NCI-H1436 (cell line): ENCODE measurements around the gene COL20A1.
A peak's percentile ranks its signal among the peaks of the same experiment; 100 is the strongest.

ENCODE experiments used
- DNase-seq: peaks from one replicate; lab custom pipeline; 2025; lab: John Stamatoyannopoulos, UW

Gene COL20A1

GRCh38 chr20:63350597-63351325, 57.8 kb downstream of the COL20A1 start:
- no peak for DNase-seq

GRCh38 chr20:63351326-63351700, 58.3 kb downstream of the COL20A1 start:
- no peak for DNase-seq

GRCh38 chr20:63351811-63352591, 59.0 kb downstream of the COL20A1 start:
- peak; percentile 25 for DNase-seq

GRCh38 chr20:63352811-63353221, 59.8 kb downstream of the COL20A1 start:
- no peak for DNase-seq

DNA sequence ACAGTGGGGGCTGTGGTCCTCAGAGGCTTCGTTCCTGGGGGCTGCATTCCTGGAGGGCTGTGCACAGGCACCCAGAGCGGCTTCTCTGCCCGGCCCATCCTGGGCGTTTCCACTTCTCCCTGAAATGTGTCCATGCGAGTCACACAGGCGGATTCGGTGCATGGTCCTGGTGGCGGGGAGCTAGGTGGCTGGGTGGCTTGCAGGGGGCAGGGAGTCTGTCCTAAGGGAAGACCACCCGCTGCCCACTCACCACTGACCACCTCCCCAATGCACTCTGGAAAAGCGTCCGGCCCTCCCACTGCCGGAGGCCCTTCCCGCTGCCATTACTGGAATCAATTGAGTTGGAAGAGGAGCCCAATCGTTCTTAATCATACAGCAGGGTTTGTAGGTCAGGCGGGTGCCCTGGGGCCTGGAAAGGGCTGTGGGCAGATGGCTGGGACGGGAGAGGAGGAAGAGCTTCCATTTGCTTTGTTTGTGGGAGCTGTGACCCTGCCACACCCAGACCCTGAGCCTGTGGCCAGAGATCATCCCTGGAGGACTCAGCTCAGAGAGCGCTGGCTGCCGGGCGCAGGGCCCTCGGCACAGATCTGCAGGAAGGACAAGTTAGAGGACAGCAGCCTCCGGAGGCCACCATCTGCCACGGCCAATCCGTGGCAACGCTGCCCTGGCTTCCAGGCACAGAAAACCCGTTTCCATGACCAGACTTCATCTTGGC, 61.8 kb downstream of the COL20A1 start:
- DNase-seq: no peak

DNA sequence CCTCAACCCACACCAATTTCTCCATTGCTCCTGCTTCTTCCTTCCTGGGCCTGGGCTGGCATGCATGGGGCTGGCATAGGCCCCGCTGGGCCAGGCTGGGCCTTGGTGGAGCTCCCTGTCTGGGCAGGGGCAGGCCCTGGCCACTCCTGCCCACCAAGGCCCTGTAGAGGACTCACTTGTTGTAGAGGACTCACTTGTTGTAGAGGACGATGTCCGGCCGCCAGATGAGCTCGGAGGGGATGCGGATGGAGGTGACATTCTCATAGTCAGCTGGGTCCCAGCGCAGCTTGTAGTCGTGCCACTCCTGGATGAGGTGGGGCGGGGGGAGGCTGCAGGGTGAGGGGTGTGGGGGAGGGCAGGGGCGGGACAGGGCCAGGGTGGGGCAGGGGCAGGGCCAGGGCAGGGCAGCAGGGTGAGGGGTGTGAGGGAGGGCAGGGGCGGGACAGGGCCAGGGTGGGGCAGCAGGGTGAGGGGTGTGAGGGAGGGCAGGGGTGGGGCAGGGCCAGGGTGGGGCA, 62.9 kb downstream of the COL20A1 start:
- no peak for DNase-seq

DNA sequence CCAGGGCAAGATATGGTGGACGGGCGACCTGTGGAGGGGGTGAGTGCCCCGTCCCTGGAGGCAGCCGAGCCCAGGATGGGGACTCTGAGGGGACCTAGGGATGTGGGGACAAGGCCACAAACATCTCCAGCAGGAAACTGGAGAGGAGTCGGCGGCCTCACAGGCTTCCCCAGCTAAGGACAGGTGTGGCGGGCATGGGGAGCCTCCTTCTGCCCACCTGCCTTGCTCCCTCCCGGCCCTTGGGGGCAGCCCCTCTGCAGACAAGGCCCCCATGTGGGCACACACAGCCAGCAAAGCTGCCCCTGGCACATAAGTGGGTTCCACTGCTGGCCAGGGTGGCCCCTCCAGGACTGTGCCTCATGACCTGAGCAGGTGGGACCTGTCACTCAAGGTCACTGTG, 63.5 kb downstream of the COL20A1 start:
- DNase-seq: no peak

DNA sequence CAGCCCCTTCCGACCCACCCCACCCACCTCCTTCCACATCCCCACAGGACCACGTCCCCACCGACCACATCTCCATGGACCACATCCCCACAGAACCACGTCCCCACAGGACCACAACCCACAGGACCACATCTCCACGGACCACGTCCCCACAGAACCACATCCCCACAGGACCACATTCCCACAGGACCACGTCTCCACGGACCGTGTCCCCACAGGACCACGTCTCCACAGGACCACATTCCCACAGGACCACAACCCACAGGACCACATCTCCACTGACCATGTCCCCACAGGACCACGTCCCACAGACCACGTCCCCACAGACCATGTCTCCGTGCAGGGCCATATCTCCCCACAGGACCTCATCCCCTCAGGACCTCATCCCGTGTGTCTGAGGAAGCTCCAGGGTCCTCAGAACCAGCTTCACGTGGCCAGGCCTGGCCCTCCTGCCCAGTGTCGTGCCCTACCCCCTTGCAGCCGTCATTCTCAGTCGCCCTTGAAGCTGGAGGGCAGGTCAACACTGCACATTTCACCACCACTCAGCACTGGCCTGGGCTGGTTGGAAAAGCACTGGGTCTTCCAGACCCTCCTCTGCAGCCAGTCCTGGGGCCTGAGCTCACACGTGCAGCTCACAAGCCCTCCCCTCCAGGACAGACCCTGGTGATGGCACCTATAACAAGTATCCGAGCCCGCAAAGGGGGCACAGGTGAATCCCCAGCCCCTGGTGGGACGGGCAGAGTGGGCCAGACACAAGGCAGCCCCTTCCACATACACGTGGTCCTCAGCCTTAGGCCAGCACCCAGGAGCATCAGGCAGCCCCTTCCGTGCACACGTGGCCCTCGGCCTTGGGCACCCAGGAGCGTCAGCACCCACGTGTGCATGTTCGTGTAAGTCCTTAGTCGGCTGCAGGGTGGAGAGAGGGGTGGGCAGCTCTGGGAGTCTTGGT, 64.2 kb downstream of the COL20A1 start:
- no peak for DNase-seq

DNA sequence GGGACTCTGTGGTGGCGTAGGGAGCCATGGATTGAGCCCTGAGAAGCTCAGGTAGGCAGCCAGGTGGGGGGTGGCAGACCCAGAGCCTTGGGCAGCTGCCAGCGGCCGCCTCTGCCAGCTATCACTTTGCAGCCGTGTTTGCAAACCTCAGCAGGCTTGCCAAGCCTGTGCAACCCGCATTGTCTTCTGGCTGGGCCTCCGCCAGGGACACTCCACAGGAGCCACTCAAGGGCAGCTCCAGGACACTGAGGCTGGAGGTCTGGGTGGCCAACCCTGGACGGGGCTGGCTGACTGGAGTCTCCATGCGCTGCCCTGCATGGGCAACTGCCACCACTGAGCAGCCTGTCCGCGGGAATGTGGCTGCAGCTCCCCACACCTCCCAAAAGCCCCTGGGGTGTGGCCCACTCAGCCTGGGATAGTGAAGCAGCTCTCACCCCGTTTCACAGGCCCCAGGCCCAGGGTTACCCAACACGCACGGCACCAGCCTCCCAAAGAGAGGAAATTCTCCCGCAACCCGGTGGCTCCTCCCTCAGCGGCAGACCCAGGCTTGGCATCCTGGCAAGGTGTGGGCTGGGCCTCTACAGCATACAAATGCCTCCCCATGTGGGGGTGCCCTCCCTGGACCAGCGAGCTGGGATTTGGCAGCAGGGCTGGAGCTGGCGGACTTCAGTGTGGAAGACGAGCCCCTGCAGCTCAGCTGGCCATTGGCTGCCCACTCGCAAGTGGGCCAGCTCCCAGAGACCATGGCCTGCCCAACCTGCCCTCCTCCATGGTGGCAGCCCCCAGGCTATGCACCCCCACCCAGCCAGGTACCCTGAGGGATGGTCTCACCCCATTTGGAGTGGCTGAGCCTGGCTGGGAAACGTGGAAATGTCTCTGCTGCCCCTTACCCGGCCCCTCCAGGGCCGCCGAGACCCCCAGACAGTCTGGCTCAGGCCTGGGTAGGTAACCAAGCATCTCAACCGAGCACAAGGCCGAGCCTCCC, 65.2 kb downstream of the COL20A1 start:
- no peak for DNase-seq

DNA sequence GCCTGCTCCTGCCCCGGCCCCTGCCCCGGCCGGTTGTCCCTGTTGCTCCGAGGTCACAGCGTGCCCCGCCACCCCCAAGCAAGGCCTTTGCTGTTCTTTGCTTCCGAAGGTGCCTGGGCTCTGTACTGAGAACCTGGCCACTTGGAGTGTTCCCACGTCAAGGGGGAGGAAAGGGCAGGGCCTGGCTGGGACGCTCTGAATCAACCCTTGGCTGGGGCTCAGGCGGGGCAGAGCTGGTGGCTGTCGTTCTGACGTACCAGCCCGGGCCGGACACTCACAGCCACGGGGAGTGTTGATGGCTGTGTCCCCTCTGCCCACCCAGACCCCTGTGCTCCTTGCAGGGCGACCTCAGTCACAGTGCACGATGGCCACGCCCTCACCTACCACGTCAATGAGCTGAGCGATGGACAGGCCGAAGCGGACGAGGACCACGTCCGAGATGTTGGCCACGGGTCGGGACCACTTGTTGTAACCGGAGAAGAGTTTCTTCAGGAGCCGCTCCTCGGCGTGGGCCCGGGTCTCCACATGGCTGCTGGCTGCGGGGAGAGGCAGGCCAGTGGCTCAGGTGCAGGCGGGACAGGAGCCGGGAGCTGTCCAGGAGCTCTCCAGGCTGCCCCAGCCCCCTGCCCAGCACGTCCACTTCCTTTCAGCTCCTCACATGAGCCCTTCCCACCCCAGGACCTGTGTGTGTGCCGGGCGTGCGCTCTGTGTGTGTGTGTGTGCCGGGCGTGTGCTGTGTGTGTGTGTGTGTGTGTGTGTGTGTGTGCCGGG, 66.4 kb downstream of the COL20A1 start:
- no peak for DNase-seq

DNA sequence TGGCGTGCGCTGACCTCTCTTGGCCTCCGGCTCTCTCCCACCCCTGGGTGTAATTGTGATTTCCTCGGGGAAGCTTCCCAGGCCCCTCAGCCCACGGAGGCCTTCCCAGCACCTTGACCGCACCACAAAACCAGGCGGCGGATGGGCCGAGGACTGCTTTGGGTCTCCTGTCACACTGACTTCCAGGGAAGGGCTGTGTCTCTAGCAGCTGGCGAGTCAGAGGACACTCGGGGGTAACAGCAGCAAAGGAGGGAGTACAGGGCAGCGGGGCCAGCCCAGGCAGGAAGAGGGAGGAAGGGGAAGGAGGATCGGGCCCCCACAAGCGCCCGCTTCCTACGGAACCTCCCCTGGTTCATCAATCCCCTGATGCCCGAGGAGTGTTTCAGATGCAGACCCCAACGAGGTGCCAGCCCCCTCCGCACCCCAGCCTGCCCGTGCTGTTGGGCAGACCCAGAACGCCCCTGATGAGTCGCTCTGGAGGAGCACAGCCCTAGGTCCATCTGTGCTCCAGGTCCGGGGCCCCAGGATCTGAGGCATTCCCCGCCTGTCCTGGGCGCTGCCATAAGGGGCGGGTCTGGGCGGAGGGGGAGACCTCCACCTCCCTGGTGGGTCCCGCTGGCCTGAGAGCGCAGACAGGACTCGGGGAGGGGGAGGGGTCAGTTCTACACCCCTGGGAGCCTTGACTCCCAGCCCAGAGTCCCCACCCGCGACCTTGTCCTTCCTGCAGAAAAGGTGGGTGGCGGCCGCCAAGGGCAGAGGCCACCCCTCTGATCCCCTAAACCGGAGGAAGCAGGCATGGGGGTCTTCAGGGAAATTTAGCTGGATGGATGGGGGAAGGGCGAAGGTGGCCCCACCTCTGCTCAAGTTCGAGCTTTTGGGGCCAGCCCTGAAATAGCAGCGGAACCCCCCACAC, 67.2 kb downstream of the COL20A1 start:
- no peak for DNase-seq

DNA sequence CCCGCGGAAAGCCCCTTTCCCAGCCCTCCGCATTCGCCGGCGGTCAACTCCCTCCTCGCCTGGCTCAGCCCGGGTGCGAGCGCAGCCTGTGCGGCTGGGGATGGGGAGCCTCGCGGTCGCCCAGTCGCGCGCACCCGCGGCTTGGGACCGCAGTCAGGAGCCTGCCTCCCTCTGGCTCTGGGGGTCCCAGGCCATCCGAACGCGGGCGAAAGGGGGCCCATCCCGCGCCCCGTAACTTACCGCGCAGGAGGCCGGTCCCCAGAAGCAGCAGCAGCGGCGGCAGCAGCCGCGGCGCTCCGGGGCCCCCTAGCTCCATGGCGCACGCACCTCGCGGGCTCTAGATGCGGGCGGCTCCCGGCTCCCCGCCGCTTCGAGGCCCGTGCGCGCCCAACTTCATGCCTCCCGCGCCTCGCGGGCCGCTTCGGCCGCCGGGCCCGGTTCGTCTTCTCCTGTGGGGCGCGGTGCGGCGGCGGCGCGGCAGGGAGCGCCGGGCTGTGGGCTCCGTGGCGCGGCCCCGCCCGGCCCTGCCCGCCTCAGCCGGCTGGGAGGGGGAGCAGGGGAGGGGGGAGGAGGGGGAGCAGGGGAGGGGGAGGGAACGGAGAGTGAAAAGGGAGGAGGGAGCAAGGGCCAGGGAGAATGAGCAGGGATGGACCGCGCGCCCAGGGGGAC, 68.0 kb downstream of the COL20A1 start, which contains the start of gene CHRNA4:
TSS of gene CHRNA4 (minus strand) at position 500 of the 669 bp plus-strand sequence. CDS start at position 316, 184 bp downstream.
- peak; percentile 42 for DNase-seq

DNA sequence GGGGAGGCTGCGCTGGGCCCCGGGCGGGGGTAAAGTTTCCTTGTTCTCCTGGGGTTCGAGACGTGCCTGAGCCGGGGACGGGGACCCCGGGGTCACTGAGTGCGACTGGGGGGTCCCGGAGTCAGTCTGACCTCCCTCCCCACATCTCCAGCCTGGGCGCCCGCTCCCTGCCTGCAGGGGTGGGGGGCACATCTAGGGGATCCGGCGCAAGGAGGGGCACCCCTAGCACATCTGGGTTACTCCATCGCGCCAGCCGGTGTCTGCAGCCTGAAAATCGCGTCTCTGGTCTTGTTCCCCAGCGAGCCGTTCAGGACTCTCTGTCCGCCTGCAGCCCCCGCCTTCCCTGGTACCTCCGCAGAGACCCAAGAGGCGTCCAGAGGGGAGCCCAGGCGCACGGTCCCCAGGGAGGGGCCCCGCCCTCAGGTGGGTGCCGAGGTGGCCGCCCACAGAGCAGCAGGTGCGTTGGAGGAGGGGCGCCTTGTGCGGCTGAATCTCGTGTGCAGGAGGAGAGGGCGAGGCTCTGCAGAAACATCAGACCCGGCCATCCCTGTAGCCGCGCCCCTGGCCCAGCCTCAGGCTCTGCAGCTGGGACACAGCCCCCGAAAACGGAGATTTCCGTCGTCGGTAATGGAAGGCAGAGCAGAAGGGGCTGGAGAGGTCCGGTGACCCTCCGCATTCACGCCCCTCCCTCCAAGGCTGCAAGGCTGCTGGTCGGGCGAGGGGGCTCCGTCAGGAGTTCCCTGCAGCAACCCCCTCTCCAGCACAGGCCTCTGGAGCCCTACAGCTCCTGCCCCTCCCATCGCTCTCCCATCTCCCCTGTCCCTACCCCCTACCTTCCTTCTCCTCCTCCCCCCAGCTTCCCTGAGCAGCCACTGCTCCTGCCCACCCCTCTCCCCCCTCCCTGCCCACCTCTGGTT, 68.8 kb downstream of the COL20A1 start:
- DNase-seq: peak; percentile 90

DNA sequence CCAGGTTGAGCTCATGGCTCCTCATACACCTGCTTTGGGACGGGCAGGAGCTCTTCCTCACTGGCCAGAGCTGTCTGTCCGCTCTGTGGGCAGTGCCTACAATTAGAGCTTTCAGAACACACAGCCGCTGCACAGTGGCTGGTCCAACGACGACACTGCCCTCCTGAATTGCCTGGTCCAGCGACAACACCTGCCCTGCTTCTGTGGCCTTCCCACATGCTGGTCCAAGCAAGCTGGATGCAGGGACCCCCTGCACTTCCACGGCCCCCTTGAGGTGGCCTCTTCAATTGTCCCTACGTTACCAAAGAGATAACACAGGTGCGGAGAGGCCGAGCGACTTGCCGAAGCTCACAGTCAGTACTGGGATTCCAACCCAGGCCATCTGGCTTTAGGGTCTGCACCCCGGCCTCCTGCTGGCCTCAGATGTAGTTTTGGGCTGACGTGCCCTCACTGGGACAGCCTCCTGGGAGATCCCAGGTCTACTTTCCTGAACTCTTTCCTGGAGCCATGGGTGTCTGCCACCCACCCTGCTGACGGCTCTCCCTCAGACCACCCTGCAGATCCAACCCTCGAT, 69.5 kb downstream of the COL20A1 start:
- no peak for DNase-seq

DNA sequence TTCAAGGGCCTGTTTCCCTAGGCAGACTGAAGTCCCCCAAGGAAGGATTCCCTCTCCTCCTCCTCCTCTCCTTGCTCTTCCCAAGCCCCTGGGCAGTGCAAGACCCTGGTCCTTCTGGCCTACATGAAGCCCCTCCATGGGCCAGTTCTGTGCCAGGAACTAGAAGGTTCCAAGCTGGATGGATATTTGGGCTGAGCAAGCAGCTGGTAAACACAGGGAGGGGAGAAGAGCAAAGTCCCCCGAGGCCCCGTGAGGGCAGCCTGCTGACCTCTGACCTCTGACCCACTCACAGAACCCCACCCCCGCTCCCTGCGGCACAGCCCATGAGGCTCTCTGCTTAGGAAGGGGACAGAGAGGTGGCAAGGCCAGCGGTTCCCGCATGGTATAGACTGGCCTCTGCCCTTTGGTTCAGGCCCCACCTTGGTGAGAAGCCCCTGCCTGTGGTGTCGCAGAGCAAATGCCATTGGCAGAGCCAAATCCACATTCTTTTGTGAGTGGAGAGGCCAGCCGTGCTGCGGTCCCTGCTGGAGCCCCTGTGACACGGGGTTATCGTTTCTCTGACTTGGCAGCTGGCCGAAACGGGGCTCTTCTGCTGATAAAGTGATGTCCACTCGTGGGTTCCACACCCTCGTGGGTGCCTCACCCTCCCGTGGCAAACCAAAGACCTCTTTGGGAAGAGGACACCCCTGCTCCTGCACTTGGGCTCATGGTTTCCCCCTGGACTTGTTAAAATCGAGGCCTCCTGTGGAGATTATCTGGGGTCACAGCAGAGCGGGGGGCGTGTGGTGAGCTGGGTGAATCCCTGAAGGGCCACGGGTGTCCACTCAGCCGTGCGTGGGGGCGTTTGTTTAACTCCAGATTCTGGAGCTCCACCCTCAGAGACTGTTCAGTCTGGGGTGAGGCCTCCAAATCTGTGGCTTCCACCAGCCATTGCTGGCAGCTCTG, 70.3 kb downstream of the COL20A1 start:
- no peak for DNase-seq
